B cell (primary cell): ENCODE data around the gene ASIC3. TPM values are rescaled to one million over a fixed set of nuclear protein-coding genes. Genes with fewer than 3 reads are reported as not detected.

ENCODE experiments used
- ATAC-seq: fragments of 200-7000 bp; cut with Tn5 transposase; one replicate; pipeline ENCODE4 v1.10.0; 2021; ENCODE audit warnings: low read depth, mild to moderate bottlenecking, moderate number of reproducible peaks, moderate library complexity
- CTCF ChIA-PET: fragments of 350-600 bp; sonication (Branson Sonifier 250); formaldehyde crosslinking; loops from one replicate; lab custom pipeline; 2021; ENCODE audit warnings: antibody characterized with exemption, inconsistent platforms; lab: Charles Lee
- POLR2A ChIA-PET: fragments of 350-600 bp; sonication (Branson Sonifier 250); formaldehyde crosslinking; loops from one replicate; lab custom pipeline; 2021; ENCODE audit warnings: antibody characterized with exemption; lab: Charles Lee
- DNase-seq: peaks from one replicate; pipeline ENCODE4 v3.0.0; 2013
- H2AFZ ChIP-seq: 2 replicates; pipeline ENCODE4 v1.6.1; 2012; ENCODE audit warnings: mild to moderate bottlenecking, low read depth, low read length; ENCODE audit not compliant: insufficient read depth, poor library complexity, severe bottlenecking
- H3K27ac ChIP-seq, 2 donors: 1 replicate in 1 of 2; 2 replicates in 1 of 2; pipeline ENCODE4 v1.5.1; 2012 to 2013; ENCODE audit warnings: low read length in 2 of 2, mild to moderate bottlenecking in 2 of 2, moderate library complexity in 1 of 2
- H3K27me3 ChIP-seq, 4 experiments: fragments of 200-600 bp in 1 of 4; sonication (generic) in 1 of 4; replicated peaks in 1 of 4; 1 replicate in 2 of 4; 2 replicates in 2 of 4; pipeline versions ENCODE4 v1.6.1 to v1.7.0; 2013 to 2016; ENCODE audit warnings: low read length in 3 of 4, mild to moderate bottlenecking in 2 of 4, mixed read lengths in 1 of 4, moderate library complexity in 1 of 4; ENCODE audit not compliant: insufficient read depth in 4 of 4, control insufficient read depth in 3 of 4; ENCODE audit errors: control extremely low read depth in 1 of 4
- H3K36me3 ChIP-seq, 2 experiments: replicated peaks in 1 of 2; 1 replicate in 1 of 2; 2 replicates in 1 of 2; pipeline versions ENCODE4 v1.6.1 to v1.7.1; 2013; ENCODE audit warnings: low read length in 1 of 2; ENCODE audit not compliant: insufficient read depth in 2 of 2, control insufficient read depth in 1 of 2; ENCODE audit errors: control extremely low read depth in 1 of 2, extremely low read depth in 1 of 2
- H3K4me1 ChIP-seq, 2 donors: fragments of 200-600 bp in 1 of 2; sonication (generic) in 1 of 2; 1 replicate in 1 of 2; 2 replicates in 1 of 2; pipeline versions ENCODE4 v1.5.1 to v1.6.1; 2013 to 2017; ENCODE audit warnings: low read length in 2 of 2; ENCODE audit not compliant: control insufficient read depth in 2 of 2, insufficient read depth in 2 of 2
- H3K4me2 ChIP-seq: replicated peaks from 2 replicates; pipeline ENCODE3; 2012; ENCODE audit warnings: mild to moderate bottlenecking, low read depth, low read length; ENCODE audit not compliant: poor library complexity, severe bottlenecking
- H3K4me3 ChIP-seq, 5 experiments: fragments of 200-600 bp in 1 of 5; sonication (generic) in 1 of 5; 1 replicate in 3 of 5; 2 replicates in 2 of 5; pipeline versions ENCODE4 v1.5.1 to v1.7.0; 2011 to 2016; ENCODE audit warnings: low read length in 4 of 5, mild to moderate bottlenecking in 4 of 5, low read depth in 2 of 5, control low read depth in 1 of 5, moderate library complexity in 1 of 5; ENCODE audit not compliant: insufficient read depth in 1 of 5; ENCODE audit errors: control extremely low read depth in 1 of 5, extremely low read depth in 1 of 5
- H3K79me2 ChIP-seq: fragments of 200-600 bp; sonication (generic); one replicate; pipeline ENCODE4 v1.6.0; 2016; ENCODE audit warnings: low read length; ENCODE audit not compliant: control insufficient read depth, insufficient read depth
- H3K9ac ChIP-seq: fragments of 200-600 bp; sonication (generic); 2 replicates; pipeline ENCODE4 v1.6.1; 2017; ENCODE audit warnings: mild to moderate bottlenecking, low read length, moderate library complexity
- H3K9me3 ChIP-seq, 3 donors: one replicate each; pipeline versions ENCODE4 v1.6.1 to v1.7.1; 2013; ENCODE audit warnings: low read length in 2 of 3; ENCODE audit not compliant: control insufficient read depth in 2 of 3, insufficient read depth in 1 of 3; ENCODE audit errors: control extremely low read depth in 1 of 3
- H4K20me1 ChIP-seq: 2 replicates; pipeline ENCODE4 v1.6.0; 2012; ENCODE audit warnings: mild to moderate bottlenecking, low read length; ENCODE audit not compliant: insufficient read depth, control insufficient read depth, poor library complexity, severe bottlenecking
- H3K27ac Mint-ChIP-seq: one replicate; pipeline ENCODE4 v1.8.0; 2021; ENCODE audit warnings: mixed read lengths
- H3K27me3 Mint-ChIP-seq: one replicate; pipeline ENCODE4 v1.8.0; 2021; ENCODE audit warnings: mixed read lengths
- H3K4me1 Mint-ChIP-seq: one replicate; pipeline ENCODE4 v1.8.0; 2021; ENCODE audit warnings: mixed read lengths
- H3K4me3 Mint-ChIP-seq: one replicate; pipeline ENCODE4 v1.8.0; 2021; ENCODE audit warnings: mixed read lengths
- H3K9me3 Mint-ChIP-seq: one replicate; pipeline ENCODE4 v1.8.0; 2022; ENCODE audit warnings: mixed read lengths; ENCODE audit not compliant: insufficient read depth
- EZH2 ChIP-seq: IDR thresholded peaks from 2 replicates; pipeline ENCODE4 v1.6.1; 2012; ENCODE audit warnings: borderline replicate concordance, low read depth, mild to moderate bottlenecking, moderate library complexity, low read length; ENCODE audit not compliant: insufficient read depth, poor library complexity, severe bottlenecking
- WGBS: methylation state at CpG from one replicate; pipeline ENCODE4 v1.1.5; 2013; ENCODE audit warnings: missing lambda C conversion rate; ENCODE audit not compliant: insufficient coverage; 5-methylcytosine and 5-hydroxymethylcytosine counted together
- intact Hi-C: fragments of 100-400 bp; cut with micrococcal nuclease; formaldehyde crosslinking; loops from one replicate; pipeline ENCODE4 v1.10.0; 2022
- polyA plus RNA-seq: library from polyadenylated mRNA; depleted of rRNA; stranded (reverse); fragments of >200 nt; gene quantifications from 2 replicates; pipeline ENCODE4 v1.2.3, GENCODE V29; 2012
- total RNA-seq, 2 donors: library from RNA; stranded (reverse); fragments of 120-200 nt in 1 of 2; gene quantifications; 1 replicate in 1 of 2; 2 replicates in 1 of 2; pipeline versions ENCODE4 v1.2.3 to v1.2.4, GENCODE V29; 2013 to 2022
- TF ChIP-seq, protein P1 (sequence below): fragments of 200-600 bp; IDR thresholded peaks from one replicate; pipeline ENCODE4 v1.8.0; 2022; ENCODE audit warnings: antibody characterized with exemption, mild to moderate bottlenecking

Gene ASIC3
- total and polyA plus RNA-seq, 2 donors (not counting 1 experiment from before 2014, with no cell fraction given) = 4.8 to 5.0 TPM

DNA sequence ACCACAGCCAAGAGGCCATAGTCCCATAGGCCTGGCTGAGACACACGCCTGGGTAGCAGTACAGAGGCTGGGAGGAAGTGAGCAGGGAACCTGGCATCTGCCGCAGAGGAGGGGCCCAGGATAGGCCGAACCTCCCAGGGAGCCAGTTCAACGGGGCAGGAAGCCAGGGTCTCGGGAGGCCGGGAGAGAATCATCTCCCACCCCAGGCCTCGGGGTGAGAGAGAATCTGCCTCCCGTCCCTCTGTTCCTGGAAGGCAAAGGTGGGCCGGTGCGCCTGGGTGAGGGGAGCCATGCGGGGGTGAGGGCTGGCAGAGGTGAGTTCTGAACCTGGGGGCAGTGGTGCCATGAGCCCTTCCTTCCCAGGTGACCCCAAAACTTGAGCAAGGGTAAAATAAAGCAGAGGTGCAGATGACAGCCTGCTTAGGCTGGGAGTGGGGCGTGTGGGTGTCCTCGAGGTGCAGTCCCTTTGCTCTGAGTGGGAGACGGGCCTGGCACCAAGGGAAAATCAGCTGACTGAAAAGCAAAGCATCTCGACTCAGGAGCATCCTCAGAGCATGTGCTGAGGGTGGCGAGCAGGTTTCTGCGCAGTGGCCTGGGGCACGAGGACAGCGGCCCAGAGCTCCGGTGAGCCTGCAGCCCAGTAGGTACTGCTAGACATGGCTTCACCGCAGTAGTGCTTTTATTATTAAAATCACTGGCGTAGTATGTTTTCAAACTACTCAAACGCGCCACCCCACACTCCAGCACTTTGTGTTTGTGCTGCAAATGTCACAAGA, 53.5 kb downstream of the ASIC3 start:
- Mint-ChIP-seq H3K27me3 (peaks cover 10% of the 10 kb centered on the region), H3K27ac (no peak overlapping the region), H3K4me3 (no peak overlapping the region), H3K4me1 (no peaks in the 10 kb centered on the region), H3K9me3 (no peaks in the 10 kb centered on the region)
- Histone ChIP-seq H3K4me3 (no peak overlapping the region), H3K27me3 (peaks cover 0 to 2% (median 0%) of the 10 kb centered on the region in 4 experiments), H4K20me1 (no peaks in the 10 kb centered on the region), H3K79me2 (no peaks in the 10 kb centered on the region), H2AFZ (no peak overlapping the region), H3K36me3 (no peaks in the 10 kb centered on the region), H3K9ac (no peak overlapping the region), H3K27ac (no peak overlapping the region), H3K4me1 (no peaks in the 10 kb centered on the region), H3K4me2 (no peak overlapping the region), H3K9me3 (no peaks in the 10 kb centered on the region)
- no peak for DNase-seq
- ChIA-PET CTCF (interaction anchor here (1.0 kb wide), 1 partner anchor 9 kb away, joined by 3 read pairs; no protein-coding TSS in a partner anchor), POLR2A (no interaction called here)
- ATAC-seq = no peak
- intact Hi-C loops = no loop called here
- 82% methylated on average over 22 of the region's 24 CpGs for WGBS
- TF ChIP-seq, protein P1, sequence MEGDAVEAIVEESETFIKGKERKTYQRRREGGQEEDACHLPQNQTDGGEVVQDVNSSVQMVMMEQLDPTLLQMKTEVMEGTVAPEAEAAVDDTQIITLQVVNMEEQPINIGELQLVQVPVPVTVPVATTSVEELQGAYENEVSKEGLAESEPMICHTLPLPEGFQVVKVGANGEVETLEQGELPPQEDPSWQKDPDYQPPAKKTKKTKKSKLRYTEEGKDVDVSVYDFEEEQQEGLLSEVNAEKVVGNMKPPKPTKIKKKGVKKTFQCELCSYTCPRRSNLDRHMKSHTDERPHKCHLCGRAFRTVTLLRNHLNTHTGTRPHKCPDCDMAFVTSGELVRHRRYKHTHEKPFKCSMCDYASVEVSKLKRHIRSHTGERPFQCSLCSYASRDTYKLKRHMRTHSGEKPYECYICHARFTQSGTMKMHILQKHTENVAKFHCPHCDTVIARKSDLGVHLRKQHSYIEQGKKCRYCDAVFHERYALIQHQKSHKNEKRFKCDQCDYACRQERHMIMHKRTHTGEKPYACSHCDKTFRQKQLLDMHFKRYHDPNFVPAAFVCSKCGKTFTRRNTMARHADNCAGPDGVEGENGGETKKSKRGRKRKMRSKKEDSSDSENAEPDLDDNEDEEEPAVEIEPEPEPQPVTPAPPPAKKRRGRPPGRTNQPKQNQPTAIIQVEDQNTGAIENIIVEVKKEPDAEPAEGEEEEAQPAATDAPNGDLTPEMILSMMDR = no peak
- no peak for TF ChIP-seq EZH2

Other genes starting within 250 kb of the ASIC3 start
- gene TMEM176B, start 248.2 kb upstream of the ASIC3 start, total RNA-seq = 0.25 and 0.73 TPM in 2 replicates
- gene TMEM176B, start 248.2 kb upstream of the ASIC3 start, polyA plus RNA-seq = 0.76 and 1.4 TPM in 2 replicates
- not detected in 2 replicates for gene TMEM176A, start 247.8 kb upstream of the ASIC3 start, total RNA-seq
- 0.22 and 1.1 TPM in 2 replicates for gene TMEM176A, start 247.8 kb upstream of the ASIC3 start, polyA plus RNA-seq
- not detected in 2 replicates for gene AOC1, start 196.0 kb upstream of the ASIC3 start, total RNA-seq
- gene AOC1, start 196.0 kb upstream of the ASIC3 start, polyA plus RNA-seq = 0.07 TPM in 1 of 2 replicates, not detected in the other
- gene KCNH2, start 70.2 kb upstream of the ASIC3 start, total RNA-seq = 0.86 and 0.87 TPM in 2 replicates
- 2.0 and 2.7 TPM in 2 replicates for gene KCNH2, start 70.2 kb upstream of the ASIC3 start, polyA plus RNA-seq
- gene NOS3, start 57.5 kb upstream of the ASIC3 start, total RNA-seq = 0.39 TPM in 1 of 2 replicates, not detected in the other
- gene NOS3, start 57.5 kb upstream of the ASIC3 start, polyA plus RNA-seq = 0.54 and 0.75 TPM in 2 replicates
- gene ATG9B, start 24.0 kb upstream of the ASIC3 start, total RNA-seq = 4.2 and 5.1 TPM in 2 replicates
- 7.2 and 10.2 TPM in 2 replicates for gene ATG9B, start 24.0 kb upstream of the ASIC3 start, polyA plus RNA-seq
- 64.7 and 69.7 TPM in 2 replicates for gene ABCB8, start 20.1 kb upstream of the ASIC3 start, total RNA-seq
- gene ABCB8, start 20.1 kb upstream of the ASIC3 start, polyA plus RNA-seq = 29.5 and 41.4 TPM in 2 replicates
- gene CDK5, start 9.4 kb downstream of the ASIC3 start, total RNA-seq = 8.2 and 8.9 TPM in 2 replicates
- 4.5 and 8.4 TPM in 2 replicates for gene CDK5, start 9.4 kb downstream of the ASIC3 start, polyA plus RNA-seq
- 106 and 113 TPM in 2 replicates for gene SLC4A2, start 11.1 kb downstream of the ASIC3 start, total RNA-seq
- 82.8 and 103 TPM in 2 replicates for gene SLC4A2, start 11.1 kb downstream of the ASIC3 start, polyA plus RNA-seq
- 119 and 120 TPM in 2 replicates for gene FASTK, start 32.3 kb downstream of the ASIC3 start, total RNA-seq
- 251 and 258 TPM in 2 replicates for gene FASTK, start 32.3 kb downstream of the ASIC3 start, polyA plus RNA-seq
- 44.4 and 49.2 TPM in 2 replicates for gene TMUB1, start 35.0 kb downstream of the ASIC3 start, total RNA-seq
- gene TMUB1, start 35.0 kb downstream of the ASIC3 start, polyA plus RNA-seq = 81.9 and 102 TPM in 2 replicates
- gene AGAP3, start 37.9 kb downstream of the ASIC3 start, total RNA-seq = 20.2 and 21.1 TPM in 2 replicates
- gene AGAP3, start 37.9 kb downstream of the ASIC3 start, polyA plus RNA-seq = 15.2 and 22.3 TPM in 2 replicates
- gene GBX1, start 119.2 kb downstream of the ASIC3 start, total RNA-seq = not detected in 2 replicates
- gene GBX1, start 119.2 kb downstream of the ASIC3 start, polyA plus RNA-seq = not detected in 2 replicates
- gene ASB10, start 138.7 kb downstream of the ASIC3 start, total RNA-seq = not detected in 2 replicates
- gene ASB10, start 138.7 kb downstream of the ASIC3 start, polyA plus RNA-seq = not detected in 2 replicates
- gene H2BK1, start 162.0 kb downstream of the ASIC3 start, total RNA-seq = 3.1 and 4.2 TPM in 2 replicates
- gene H2BK1, start 162.0 kb downstream of the ASIC3 start, polyA plus RNA-seq = not detected in 2 replicates
- gene ABCF2, start 178.7 kb downstream of the ASIC3 start, total RNA-seq = 27.1 and 30.2 TPM in 2 replicates
- 12.5 and 16.1 TPM in 2 replicates for gene ABCF2, start 178.7 kb downstream of the ASIC3 start, polyA plus RNA-seq
- 39.4 and 44.0 TPM in 2 replicates for gene CHPF2, start 184.0 kb downstream of the ASIC3 start, total RNA-seq
- gene CHPF2, start 184.0 kb downstream of the ASIC3 start, polyA plus RNA-seq = 28.8 and 39.9 TPM in 2 replicates
- 0.29 TPM in 1 of 2 replicates, not detected in the other for gene SMARCD3, start 200.2 kb downstream of the ASIC3 start, total RNA-seq
- gene SMARCD3, start 200.2 kb downstream of the ASIC3 start, polyA plus RNA-seq = 1.0 and 1.4 TPM in 2 replicates